Heart left ventricle (tissue), 16 donors: ENCODE measurements around the gene TMEM270. TPM values are rescaled to one million over a fixed set of nuclear protein-coding genes. Genes with fewer than 3 reads are reported as not detected.

Experiments
- ATAC-seq, 4 donors: fragments of 200-7000 bp; cut with Tn5 transposase; one replicate each; pipeline ENCODE4 v1.9.1; 2020 to 2022; ENCODE audit warnings: moderate library complexity in 4 of 4, mild to moderate bottlenecking in 3 of 4, moderate number of reproducible peaks in 1 of 4
- DNase-seq, 5 donors: peaks; one replicate each; pipeline ENCODE4 v3.0.0-alpha.2; 2020
- H3K27ac ChIP-seq, 12 donors: fragments of 200-600 bp; sonication (generic) in 4 of 12; one replicate each; pipeline versions ENCODE4 v1.5.0 to v1.8.0; 2016 to 2022; ENCODE audit warnings: mild to moderate bottlenecking in 2 of 12
- H3K27me3 ChIP-seq, 9 donors: fragments of 200-600 bp; sonication (generic) in 2 of 9; one replicate each; pipeline versions ENCODE4 v1.5.1 to v1.8.0; 2016 to 2022; ENCODE audit warnings: mild to moderate bottlenecking in 3 of 9
- H3K36me3 ChIP-seq, 9 donors: fragments of 200-600 bp; sonication (generic) in 2 of 9; one replicate each; pipeline versions ENCODE4 v1.5.0 to v1.8.0; 2018 to 2022; ENCODE audit warnings: mild to moderate bottlenecking in 2 of 9
- H3K4me1 ChIP-seq, 12 donors: fragments of 200-600 bp; sonication (generic) in 4 of 12; one replicate each; pipeline versions ENCODE4 v1.5.0 to v1.8.0; 2016 to 2022; ENCODE audit warnings: mild to moderate bottlenecking in 3 of 12
- H3K4me3 ChIP-seq, 12 donors: fragments of 200-600 bp; sonication (generic) in 4 of 12; one replicate each; pipeline versions ENCODE4 v1.5.0 to v1.8.0; 2017 to 2022; ENCODE audit warnings: mild to moderate bottlenecking in 9 of 12, moderate library complexity in 4 of 12
- H3K9me3 ChIP-seq, 12 donors: fragments of 200-600 bp; sonication (generic) in 4 of 12; one replicate each; pipeline versions ENCODE4 v1.5.0 to v1.8.0; 2016 to 2022; ENCODE audit warnings: mild to moderate bottlenecking in 1 of 12
- POLR2A ChIP-seq, 2 donors: fragments of 450-650 bp; IDR thresholded peaks; one replicate each; pipeline ENCODE4 v1.6.1; 2017; ENCODE audit warnings: antibody characterized with exemption in 2 of 2, mild to moderate bottlenecking in 2 of 2, moderate library complexity in 2 of 2
- WGBS, 4 donors: extraction: QIAGEN DNeasy Blood & Tissue Kit in 2 of 4; methylation state at CpG; one replicate each; pipeline versions ENCODE4 v1.1.5 to v1.1.7; 2013 to 2018; 5-methylcytosine and 5-hydroxymethylcytosine counted together
- intact Hi-C, 10 donors: fragments of 100-400 bp; cut with DNase I; formaldehyde crosslinking; loops; one replicate each; pipeline versions ENCODE4 v1.11.1 to v1.14.2; 2022
- polyA plus RNA-seq, 2 donors: library from polyadenylated mRNA; stranded (reverse); fragments of 200-250 nt; gene quantifications; one replicate each; pipeline ENCODE4 v1.2.3, GENCODE V29; 2013
- total RNA-seq, 9 donors: library from RNA; depleted of rRNA in 2 of 9; stranded (reverse); fragments of >200 nt in 2 of 9; fragmentation: NEBNext Ultra II Directional in 3 of 9; extraction: Animal tissue kit (Norgen Biotek cat#: 25700) in 3 of 9; gene quantifications; one replicate each; pipeline versions ENCODE4 v1.1.0 to v1.2.4, GENCODE V29; 2016 to 2023
- TF ChIP-seq, protein P1 (sequence below), 12 donors: fragments of 200-600 bp; sonication (generic) in 4 of 12; IDR thresholded peaks; one replicate each; pipeline versions ENCODE4 v1.5.0 to v1.8.0; 2018 to 2022; ENCODE audit warnings: antibody characterized with exemption in 12 of 12, mild to moderate bottlenecking in 5 of 12
- donor health status: ischemic (EF 13 %, LVEDD 7.1; RV severe dilation, severe dysfunction).
- donor health status: healthy with polysubstance abuse.
- donor health status: DM: no; HTN: yes; CAD: no.
- donor health status: DM: no; HTN: no; CAD: no.
- donor health status: ischemic (EF 25% LVEDD 6.9; RV normal size, moderate dysfunction).
- donor health status: ischemic (EF 25% LVEDD 5.7; RV mildly dilated, moderate dysfunction).
- donor health status: healthy.
- donor health status: DM: yes; HTN: yes; CAD: no.
- donor health status: ischemic (EF 35%, LVEDD 5.7; RV mildly dilated, moderate dysfunction).
- donor health status: nonischemic (EF 11% LVEDD 7.7; RV severe dilation, severe dysfunction).
- donor health status: DM: yes; HTN: yes; CAD: no.
- donor health status: PGD.
- donor health status: ischemic (EF 29% LVEDD 5.4; RV normal size, mild dysfunction).
- donor health status: nonischemic (EF 23%, LVEDD 6.1; RV moderate dilation, normal function).

TMEM270 gene
- total and polyA plus RNA-seq, 11 donors = not detected

DNA sequence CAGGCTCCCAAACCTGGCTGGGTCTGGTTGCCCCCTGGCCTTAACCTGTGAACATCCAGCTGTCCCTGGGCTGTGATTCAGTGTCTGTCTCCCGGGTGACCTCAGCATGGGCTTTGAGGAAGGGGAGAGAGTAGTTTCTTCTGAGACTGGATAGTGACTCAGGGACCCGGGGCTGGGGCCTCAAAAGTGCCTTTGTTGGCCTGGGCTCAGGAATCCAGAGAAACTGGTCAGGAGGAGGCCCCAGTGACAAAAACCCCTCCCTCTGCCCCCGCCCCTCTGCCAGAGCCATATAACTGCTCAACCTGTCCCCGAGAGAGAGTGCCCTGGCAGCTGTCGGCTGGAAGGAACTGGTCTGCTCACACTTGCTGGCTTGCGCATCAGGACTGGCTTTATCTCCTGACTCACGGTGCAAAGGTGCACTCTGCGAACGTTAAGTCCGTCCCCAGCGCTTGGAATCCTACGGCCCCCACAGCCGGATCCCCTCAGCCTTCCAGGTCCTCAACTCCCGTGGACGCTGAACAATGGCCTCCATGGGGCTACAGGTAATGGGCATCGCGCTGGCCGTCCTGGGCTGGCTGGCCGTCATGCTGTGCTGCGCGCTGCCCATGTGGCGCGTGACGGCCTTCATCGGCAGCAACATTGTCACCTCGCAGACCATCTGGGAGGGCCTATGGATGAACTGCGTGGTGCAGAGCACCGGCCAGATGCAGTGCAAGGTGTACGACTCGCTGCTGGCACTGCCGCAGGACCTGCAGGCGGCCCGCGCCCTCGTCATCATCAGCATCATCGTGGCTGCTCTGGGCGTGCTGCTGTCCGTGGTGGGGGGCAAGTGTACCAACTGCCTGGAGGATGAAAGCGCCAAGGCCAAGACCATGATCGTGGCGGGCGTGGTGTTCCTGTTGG is 30.0 kb upstream of the TMEM270 start, which contains the start of gene CLDN4:
CLDN4 (plus strand) TSS at position 316 of the 903 bp plus-strand sequence; CDS start at position 522, 206 bp downstream.
- intact Hi-C loops = no loop called here
- H3K27ac ChIP-seq = no peak within 1 kb of the TSS

DNA sequence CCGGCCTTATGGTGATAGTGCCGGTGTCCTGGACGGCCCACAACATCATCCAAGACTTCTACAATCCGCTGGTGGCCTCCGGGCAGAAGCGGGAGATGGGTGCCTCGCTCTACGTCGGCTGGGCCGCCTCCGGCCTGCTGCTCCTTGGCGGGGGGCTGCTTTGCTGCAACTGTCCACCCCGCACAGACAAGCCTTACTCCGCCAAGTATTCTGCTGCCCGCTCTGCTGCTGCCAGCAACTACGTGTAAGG is 29.4 kb upstream of the TMEM270 start:
- no peak overlapping the region for H3K27ac ChIP-seq
- DNase-seq (no peak), ATAC-seq (no peak)
- H3K9me3 ChIP-seq = no peaks in the 10 kb centered on the region
- H3K4me3 ChIP-seq = no peak overlapping the region
- H3K27me3 ChIP-seq = peaks cover 0 to 10% (median 0%) of the 10 kb centered on the region in 9 donors
- H3K4me1 ChIP-seq = peaks cover 0 to 36% (median 6%) of the 10 kb centered on the region in 12 donors
- 67 to 83% (median 78%) methylated on average over 16 of the region's 16 CpGs for WGBS, 4 donors
- intact Hi-C loops = no loop called here
- no peak for TF ChIP-seq POLR2A (IDR thresholded peaks at IDR 0.05)
- TF ChIP-seq, protein P1, sequence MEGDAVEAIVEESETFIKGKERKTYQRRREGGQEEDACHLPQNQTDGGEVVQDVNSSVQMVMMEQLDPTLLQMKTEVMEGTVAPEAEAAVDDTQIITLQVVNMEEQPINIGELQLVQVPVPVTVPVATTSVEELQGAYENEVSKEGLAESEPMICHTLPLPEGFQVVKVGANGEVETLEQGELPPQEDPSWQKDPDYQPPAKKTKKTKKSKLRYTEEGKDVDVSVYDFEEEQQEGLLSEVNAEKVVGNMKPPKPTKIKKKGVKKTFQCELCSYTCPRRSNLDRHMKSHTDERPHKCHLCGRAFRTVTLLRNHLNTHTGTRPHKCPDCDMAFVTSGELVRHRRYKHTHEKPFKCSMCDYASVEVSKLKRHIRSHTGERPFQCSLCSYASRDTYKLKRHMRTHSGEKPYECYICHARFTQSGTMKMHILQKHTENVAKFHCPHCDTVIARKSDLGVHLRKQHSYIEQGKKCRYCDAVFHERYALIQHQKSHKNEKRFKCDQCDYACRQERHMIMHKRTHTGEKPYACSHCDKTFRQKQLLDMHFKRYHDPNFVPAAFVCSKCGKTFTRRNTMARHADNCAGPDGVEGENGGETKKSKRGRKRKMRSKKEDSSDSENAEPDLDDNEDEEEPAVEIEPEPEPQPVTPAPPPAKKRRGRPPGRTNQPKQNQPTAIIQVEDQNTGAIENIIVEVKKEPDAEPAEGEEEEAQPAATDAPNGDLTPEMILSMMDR (IDR thresholded peaks at IDR 0.05) = no peak
- H3K36me3 ChIP-seq = no peaks in the 10 kb centered on the region

More for the DNA sequence above, 30.0 kb upstream of the TMEM270 start, which contains the start of gene CLDN4:
- Histone ChIP-seq H3K36me3 (no peaks in the 10 kb centered on the region), H3K4me3 (no peak within 1 kb of the TSS), H3K9me3 (no peaks in the 10 kb centered on the region), H3K4me1 (peaks cover 0 to 42% (median 6%) of the 10 kb centered on the region in 12 donors), H3K27me3 (peaks cover 0 to 10% (median 0%) of the 10 kb centered on the region in 9 donors)
- TF ChIP-seq POLR2A (IDR thresholded peaks at IDR 0.05) = no peak
- TF ChIP-seq, protein P1 (IDR thresholded peaks at IDR 0.05) = no peak
- ATAC-seq (no peak), DNase-seq (peak in 1 of 5 donors; percentile 39)
- WGBS, 4 donors = 72 to 76% (median 73%) methylated on average over 32 to 42 of the region's 42 CpGs

DNA sequence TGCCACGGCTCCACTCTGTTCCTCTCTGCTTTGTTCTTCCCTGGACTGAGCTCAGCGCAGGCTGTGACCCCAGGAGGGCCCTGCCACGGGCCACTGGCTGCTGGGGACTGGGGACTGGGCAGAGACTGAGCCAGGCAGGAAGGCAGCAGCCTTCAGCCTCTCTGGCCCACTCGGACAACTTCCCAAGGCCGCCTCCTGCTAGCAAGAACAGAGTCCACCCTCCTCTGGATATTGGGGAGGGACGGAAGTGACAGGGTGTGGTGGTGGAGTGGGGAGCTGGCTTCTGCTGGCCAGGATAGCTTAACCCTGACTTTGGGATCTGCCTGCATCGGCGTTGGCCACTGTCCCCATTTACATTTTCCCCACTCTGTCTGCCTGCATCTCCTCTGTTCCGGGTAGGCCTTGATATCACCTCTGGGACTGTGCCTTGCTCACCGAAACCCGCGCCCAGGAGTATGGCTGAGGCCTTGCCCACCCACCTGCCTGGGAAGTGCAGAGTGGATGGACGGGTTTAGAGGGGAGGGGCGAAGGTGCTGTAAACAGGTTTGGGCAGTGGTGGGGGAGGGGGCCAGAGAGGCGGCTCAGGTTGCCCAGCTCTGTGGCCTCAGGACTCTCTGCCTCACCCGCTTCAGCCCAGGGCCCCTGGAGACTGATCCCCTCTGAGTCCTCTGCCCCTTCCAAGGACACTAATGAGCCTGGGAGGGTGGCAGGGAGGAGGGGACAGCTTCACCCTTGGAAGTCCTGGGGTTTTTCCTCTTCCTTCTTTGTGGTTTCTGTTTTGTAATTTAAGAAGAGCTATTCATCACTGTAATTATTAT is 28.9 kb upstream of the TMEM270 start:
- Histone ChIP-seq H3K27me3 (peaks cover 0 to 10% (median 0%) of the 10 kb centered on the region in 9 donors), H3K4me3 (no peak overlapping the region), H3K4me1 (peaks cover 0 to 31% (median 6%) of the 10 kb centered on the region in 12 donors), H3K27ac (no peak overlapping the region), H3K9me3 (no peaks in the 10 kb centered on the region), H3K36me3 (no peaks in the 10 kb centered on the region)
- WGBS, 4 donors = 48 to 67% (median 60%) methylated on average over 14 to 16 of the region's 16 CpGs
- ATAC-seq = peak; percentile 10 to 49 (median 30)
- intact Hi-C loops = no loop called here
- no peak for TF ChIP-seq POLR2A (IDR thresholded peaks at IDR 0.05)
- TF ChIP-seq, protein P1 (IDR thresholded peaks at IDR 0.05) = no peak
- peak in 1 of 5 donors; percentile 55 for DNase-seq

DNA sequence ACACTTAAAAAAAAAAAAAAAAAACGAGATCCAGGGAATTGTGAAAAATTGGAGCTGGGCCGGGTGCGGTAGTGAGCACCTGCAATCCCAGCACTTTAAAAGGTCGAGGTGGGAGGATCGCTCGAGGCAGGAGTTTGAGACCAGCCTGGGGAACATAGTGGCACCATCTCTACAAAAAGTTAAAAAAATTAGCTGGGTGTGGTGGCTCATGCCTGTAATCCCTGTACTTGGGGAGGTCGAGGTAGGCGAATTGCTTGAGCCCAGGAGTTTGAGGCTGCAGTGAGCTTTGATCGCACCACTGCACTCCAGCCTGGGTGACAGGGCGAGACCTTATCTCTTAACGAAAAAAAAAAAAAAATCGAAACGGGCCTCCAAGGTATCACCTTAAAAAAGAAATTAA is 28.2 kb upstream of the TMEM270 start:
- H3K27ac ChIP-seq = no peak overlapping the region
- H3K4me1 ChIP-seq = peaks cover 0 to 24% (median 4%) of the 10 kb centered on the region in 12 donors
- intact Hi-C loops = no loop called here
- no peak overlapping the region for H3K4me3 ChIP-seq
- no peak for TF ChIP-seq POLR2A (IDR thresholded peaks at IDR 0.05)
- TF ChIP-seq, protein P1 (IDR thresholded peaks at IDR 0.05) = no peak
- H3K9me3 ChIP-seq = no peaks in the 10 kb centered on the region
- H3K36me3 ChIP-seq = no peaks in the 10 kb centered on the region
- peaks cover 0 to 10% (median 0%) of the 10 kb centered on the region in 9 donors for H3K27me3 ChIP-seq
- ATAC-seq (no peak), DNase-seq (no peak)
- 77 to 79% (median 78%) methylated on average over 13 of the region's 13 CpGs for WGBS, 4 donors
